SH-SY5Y (cell line): ENCODE data around the gene C1orf116.

Experiments used
- GATA2 ChIP-seq: IDR thresholded peaks from 2 replicates; pipeline ENCODE4 v1.6.1; 2011; ENCODE audit warnings: mild to moderate bottlenecking, low read depth, low read length
- GATA3 ChIP-seq: IDR thresholded peaks from 2 replicates; pipeline ENCODE4 v1.6.1; 2011; ENCODE audit warnings: low read depth, mild to moderate bottlenecking, low read length, moderate library complexity

GRCh38 chr1:206986402-206986801 lies 46.2 kb downstream of the C1orf116 start:
- TF ChIP-seq GATA2: no peak
- TF ChIP-seq GATA3: no peak
